HUES64 (cell line): Measurements from ENCODE around the gene ALDH4A1.

Experiments used
- H3K27ac ChIP-seq: 2 replicates; pipeline ENCODE4 v1.7.0; 2013; ENCODE audit warnings: low read depth, low read length, inconsistent platforms
- H3K27me3 ChIP-seq: 2 replicates; pipeline ENCODE4 v1.6.1; 2013; ENCODE audit warnings: mild to moderate bottlenecking, low read length; ENCODE audit not compliant: insufficient read depth
- H3K36me3 ChIP-seq: 2 replicates; pipeline ENCODE4 v1.6.1; 2013; ENCODE audit warnings: mild to moderate bottlenecking, low read length; ENCODE audit not compliant: insufficient read depth
- H3K4me1 ChIP-seq: 2 replicates; pipeline ENCODE4 v1.6.1; 2013; ENCODE audit warnings: mild to moderate bottlenecking, low read length, moderate library complexity; ENCODE audit not compliant: insufficient read depth
- H3K4me3 ChIP-seq: 2 replicates; pipeline ENCODE4 v1.5.1; 2013; ENCODE audit warnings: mild to moderate bottlenecking, low read length, moderate library complexity
- H3K9ac ChIP-seq: 2 replicates; pipeline ENCODE4 v1.6.1; 2013; ENCODE audit warnings: mild to moderate bottlenecking, low read depth, low read length
- H3K9me3 ChIP-seq: 2 replicates; pipeline ENCODE4 v1.6.1; 2013; ENCODE audit warnings: low read depth, low read length; ENCODE audit not compliant: insufficient read depth
- WGBS: fragments of 150-250, 120-280 bp; methylation state at CpG from one replicate; pipeline ENCODE4 v1.1.7; 2013; ENCODE audit warnings: missing lambda C conversion rate; 5-methylcytosine and 5-hydroxymethylcytosine counted together

ALDH4A1 gene

GRCh38 chr1:18919956-18920355 lies 17.6 kb upstream of the ALDH4A1 start:
- no peaks in the 10 kb centered on the region for H3K9me3 ChIP-seq
- H3K36me3 ChIP-seq, result 0 out of 2 replicates have a peak, but pooled peaks cover 3% of the 10 kb centered on the region
- H3K27ac ChIP-seq, result no peak overlapping the region
- peaks cover 13% of the 10 kb centered on the region for H3K4me1 ChIP-seq
- H3K4me3 ChIP-seq, result no peak overlapping the region
- WGBS, result 93% methylated on average over 11 of the region's 12 CpGs
- H3K27me3 ChIP-seq, result no peaks in the 10 kb centered on the region
- no peak overlapping the region for H3K9ac ChIP-seq

DNA sequence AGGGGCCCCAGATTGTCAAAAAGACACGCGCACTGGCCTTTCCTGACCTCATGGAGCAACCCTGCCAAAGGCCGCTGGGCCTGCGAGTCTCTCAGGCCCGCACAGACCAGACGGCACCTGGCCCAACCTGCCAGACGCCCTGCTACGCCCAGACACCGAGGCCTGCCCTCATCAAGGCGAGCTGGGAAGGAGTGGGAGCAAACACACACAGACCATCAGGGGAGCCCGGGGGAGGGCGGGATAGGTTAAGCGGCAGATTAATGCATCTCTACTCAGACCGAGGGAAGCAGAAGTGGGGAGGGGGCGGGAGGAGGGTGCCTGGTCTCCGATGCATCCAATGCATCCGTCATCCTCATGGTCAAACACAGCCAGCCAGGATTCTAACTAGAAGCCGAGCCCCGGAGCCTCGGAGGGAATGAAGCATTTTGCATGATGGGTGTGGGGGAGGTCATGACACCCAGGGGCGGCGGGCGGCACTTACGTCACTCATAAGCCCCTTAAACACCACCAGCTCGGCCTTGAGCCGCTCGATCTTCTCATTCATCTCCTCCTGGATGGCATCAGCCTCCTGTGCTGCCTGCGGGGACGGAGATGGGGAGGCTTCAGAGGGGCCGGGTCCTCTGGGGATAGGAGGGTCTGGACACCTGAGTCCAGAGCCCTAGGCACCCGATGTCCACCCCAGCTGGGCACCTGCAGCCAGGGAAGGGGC lies 17.0 kb upstream of the ALDH4A1 start:
- H3K36me3 ChIP-seq, result 0 out of 2 replicates have a peak, but pooled peaks cover 3% of the 10 kb centered on the region
- peaks cover 13% of the 10 kb centered on the region for H3K4me1 ChIP-seq
- 91% methylated on average over 31 of the region's 31 CpGs for WGBS
- H3K4me3 ChIP-seq, result no peak overlapping the region
- H3K27ac ChIP-seq, result no peak overlapping the region
- H3K27me3 ChIP-seq, result no peaks in the 10 kb centered on the region
- H3K9me3 ChIP-seq, result no peaks in the 10 kb centered on the region
- H3K9ac ChIP-seq, result no peak overlapping the region

DNA sequence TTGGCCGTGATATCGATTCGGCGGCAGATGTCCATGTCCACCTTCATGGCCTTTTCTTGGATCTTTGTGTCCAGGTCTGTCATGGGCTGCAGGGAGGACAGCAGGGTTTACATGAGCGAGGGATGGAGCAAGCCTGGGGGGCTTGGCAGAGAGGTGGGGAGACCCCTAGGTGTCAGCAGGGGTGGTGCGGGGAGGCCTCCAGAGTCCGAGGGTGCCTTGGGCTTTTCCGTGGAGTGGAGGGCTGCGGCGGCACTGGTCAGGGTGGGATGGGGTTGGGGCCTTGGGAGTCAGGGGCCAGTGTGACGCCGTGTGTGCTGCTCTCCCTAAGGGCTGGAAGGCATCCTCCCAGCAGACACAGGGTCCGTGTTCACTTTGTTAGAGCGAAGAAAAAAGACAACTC lies 16.1 kb upstream of the ALDH4A1 start:
- Histone ChIP-seq H3K4me3 (no peak overlapping the region), H3K9ac (no peak overlapping the region), H3K27me3 (no peaks in the 10 kb centered on the region), H3K4me1 (peaks cover 13% of the 10 kb centered on the region), H3K36me3 (0 out of 2 replicates have a peak, but pooled peaks cover 3% of the 10 kb centered on the region), H3K9me3 (no peaks in the 10 kb centered on the region), H3K27ac (no peak overlapping the region)
- WGBS, result 94% methylated on average over 14 of the region's 14 CpGs

DNA sequence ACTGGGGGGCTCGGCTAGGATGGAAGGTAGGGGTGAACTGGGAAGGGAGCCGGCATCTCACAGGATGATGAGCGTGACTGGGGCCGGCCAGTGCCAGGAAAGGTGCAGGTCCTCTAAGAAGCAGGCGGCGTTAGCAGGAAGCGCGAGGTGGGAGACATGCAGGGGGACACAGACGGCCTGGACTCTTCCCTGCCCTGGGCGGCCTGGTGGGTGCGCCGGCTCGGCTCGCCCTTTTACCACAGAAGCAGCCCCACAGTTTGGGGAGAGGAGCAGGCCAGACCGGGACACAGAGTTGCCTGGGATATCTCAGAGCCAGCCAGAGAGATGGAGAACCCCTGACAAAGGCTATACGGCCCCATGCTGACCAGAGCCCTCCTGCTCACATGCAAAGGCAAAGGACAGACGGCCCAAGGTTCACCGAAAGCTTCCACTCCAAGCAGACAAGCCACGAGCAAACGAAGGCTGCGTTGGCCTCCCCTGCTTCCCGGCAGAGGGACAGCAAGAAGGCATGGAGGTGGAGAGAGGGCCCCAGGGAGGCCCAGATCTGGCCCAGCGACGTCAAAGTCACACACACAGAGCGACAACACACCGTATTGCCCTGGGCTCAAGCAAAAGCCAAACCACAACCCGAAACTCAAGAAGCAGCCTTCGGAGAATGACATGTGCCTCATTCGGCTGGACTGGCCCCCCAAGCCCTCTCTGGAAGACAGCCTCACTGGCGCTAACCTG lies 14.9 kb upstream of the ALDH4A1 start:
- WGBS, result 92% methylated on average over 30 of the region's 30 CpGs
- no peaks in the 10 kb centered on the region for H3K27me3 ChIP-seq
- no peak overlapping the region for H3K4me3 ChIP-seq
- H3K9ac ChIP-seq, result no peak overlapping the region
- H3K36me3 ChIP-seq, result 0 out of 2 replicates have a peak, but pooled peaks cover 3% of the 10 kb centered on the region
- H3K4me1 ChIP-seq, result peaks cover 2% of the 10 kb centered on the region
- no peaks in the 10 kb centered on the region for H3K9me3 ChIP-seq
- no peak overlapping the region for H3K27ac ChIP-seq

DNA sequence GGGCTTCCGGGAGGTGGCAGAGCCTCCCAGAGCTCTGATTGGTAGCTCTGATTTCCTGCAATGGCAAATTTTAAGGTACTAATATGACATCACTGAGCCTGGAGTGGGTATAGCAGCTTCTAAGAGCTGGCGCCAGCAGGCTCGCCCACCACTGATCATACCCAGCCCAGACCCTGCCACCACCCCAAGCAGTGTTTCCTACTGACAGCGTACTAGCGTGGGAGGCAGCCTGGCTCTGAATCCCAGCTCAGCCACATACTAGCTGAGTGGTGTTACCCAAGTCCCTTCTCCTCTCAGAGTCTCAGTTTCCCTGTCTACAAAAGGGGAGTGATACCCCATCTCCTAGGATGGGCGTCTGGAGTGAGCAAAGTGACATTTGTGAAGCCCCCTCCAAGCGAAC lies 13.0 kb upstream of the ALDH4A1 start:
- H3K9me3 ChIP-seq, result no peaks in the 10 kb centered on the region
- WGBS, result 95% methylated on average over 7 of the region's 7 CpGs

GRCh38 chr1:18913065-18913835 lies 10.9 kb upstream of the ALDH4A1 start:
- WGBS, result 46% methylated on average over 20 of the region's 22 CpGs
- Histone ChIP-seq H3K36me3 (peaks cover 20% of the 10 kb centered on the region; the same call in 1 of the 2 replicates), H3K27ac (no peak overlapping the region)

More for the DNA sequence above, 13.0 kb upstream of the ALDH4A1 start:
- Histone ChIP-seq H3K36me3 (peaks cover 13% of the 10 kb centered on the region; the same call in 1 of the 2 replicates), H3K4me3 (no peak overlapping the region), H3K9ac (no peak overlapping the region), H3K27me3 (no peaks in the 10 kb centered on the region), H3K4me1 (no peaks in the 10 kb centered on the region), H3K27ac (no peak overlapping the region)

DNA sequence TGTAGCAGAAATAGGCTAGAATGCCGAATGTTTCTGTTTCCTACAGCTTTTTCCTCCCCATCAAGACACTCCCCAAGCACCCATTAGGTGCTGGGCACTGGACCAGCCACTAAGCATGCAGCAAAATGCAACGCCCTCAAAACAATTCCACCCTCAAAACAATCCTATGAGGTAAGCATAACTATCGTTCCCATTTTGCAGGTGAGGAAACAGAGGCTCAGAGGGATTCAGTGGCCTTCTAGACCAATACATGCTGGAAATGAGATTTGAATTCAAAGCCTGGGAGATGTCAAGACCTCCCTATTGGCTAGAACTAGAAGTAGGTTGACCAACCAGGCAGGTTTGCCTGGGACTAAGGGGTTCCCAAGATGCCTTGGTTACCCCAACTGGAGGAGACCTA lies 10.2 kb upstream of the ALDH4A1 start:
- H3K27me3 ChIP-seq, result no peaks in the 10 kb centered on the region
- peaks cover 20% of the 10 kb centered on the region; the same call in 1 of the 2 replicates for H3K36me3 ChIP-seq
- no peaks in the 10 kb centered on the region for H3K9me3 ChIP-seq
- 90% methylated on average over 3 of the region's 3 CpGs for WGBS
- H3K9ac ChIP-seq, result no peak overlapping the region
- H3K27ac ChIP-seq, result no peak overlapping the region
- H3K4me3 ChIP-seq, result no peak overlapping the region
- no peaks in the 10 kb centered on the region for H3K4me1 ChIP-seq

More at GRCh38 chr1:18913065-18913835, 10.9 kb upstream of the ALDH4A1 start:
- H3K4me3 ChIP-seq, result no peak overlapping the region
- H3K27me3 ChIP-seq, result no peaks in the 10 kb centered on the region
- no peak overlapping the region for H3K9ac ChIP-seq
- no peaks in the 10 kb centered on the region for H3K4me1 ChIP-seq
- H3K9me3 ChIP-seq, result no peaks in the 10 kb centered on the region

- H3K27ac ChIP-seq, result no peak overlapping the region
- H3K27me3 ChIP-seq, result no peaks in the 10 kb centered on the region
- peaks cover 17% of the 10 kb centered on the region; the same call in 1 of the 2 replicates for H3K36me3 ChIP-seq
- H3K4me3 ChIP-seq, result no peak overlapping the region
- 95% methylated on average over 17 of the region's 17 CpGs for WGBS
- H3K4me1 ChIP-seq, result no peaks in the 10 kb centered on the region
- no peak overlapping the region for H3K9ac ChIP-seq
- H3K9me3 ChIP-seq, result no peaks in the 10 kb centered on the region
Observed at GRCh38 chr1:18908911-18909771, 6.8 kb upstream of the ALDH4A1 start.

- 0 out of 2 replicates have a peak, but pooled peaks cover 2% of the 10 kb centered on the region for H3K4me1 ChIP-seq
Observed at GRCh38 chr1:18907917-18908845, 5.8 kb upstream of the ALDH4A1 start.

More at GRCh38 chr1:18907917-18908845, 5.8 kb upstream of the ALDH4A1 start:
- Histone ChIP-seq H3K9me3 (no peaks in the 10 kb centered on the region), H3K27me3 (peaks cover 4% of the 10 kb centered on the region; the same call in 1 of the 2 replicates), H3K4me3 (no peak overlapping the region), H3K36me3 (peaks cover 17% of the 10 kb centered on the region; the same call in 1 of the 2 replicates), H3K27ac (no peak overlapping the region), H3K9ac (peak overlapping the region; percentile 32; the same call in 1 of the 2 replicates)
- 89% methylated on average over 22 of the region's 22 CpGs for WGBS
